Esophagus squamous epithelium (tissue), 4 donors: ENCODE measurements around the gene HOXB6.

Source experiments
- POLR2A ChIP-seq, 4 donors: fragments of 450-650 bp; IDR thresholded peaks; one replicate each; pipeline ENCODE4 v1.6.1; 2017; ENCODE audit warnings: antibody characterized with exemption in 4 of 4, mild to moderate bottlenecking in 4 of 4, moderate library complexity in 3 of 4
- TF ChIP-seq, protein P1 (sequence below), 6 experiments: fragments of 450-650 bp in 4 of 6; fragments of 200-600 bp in 2 of 6; sonication (generic) in 2 of 6; IDR thresholded peaks; one replicate each; pipeline ENCODE4 v1.5.1; 2016 to 2019; ENCODE audit warnings: antibody characterized with exemption in 6 of 6, mild to moderate bottlenecking in 4 of 6, moderate library complexity in 4 of 6

GRCh38 chr17:48577330-48577945 is 27.3 kb downstream of the HOXB6 start:
- TF ChIP-seq, protein P1, sequence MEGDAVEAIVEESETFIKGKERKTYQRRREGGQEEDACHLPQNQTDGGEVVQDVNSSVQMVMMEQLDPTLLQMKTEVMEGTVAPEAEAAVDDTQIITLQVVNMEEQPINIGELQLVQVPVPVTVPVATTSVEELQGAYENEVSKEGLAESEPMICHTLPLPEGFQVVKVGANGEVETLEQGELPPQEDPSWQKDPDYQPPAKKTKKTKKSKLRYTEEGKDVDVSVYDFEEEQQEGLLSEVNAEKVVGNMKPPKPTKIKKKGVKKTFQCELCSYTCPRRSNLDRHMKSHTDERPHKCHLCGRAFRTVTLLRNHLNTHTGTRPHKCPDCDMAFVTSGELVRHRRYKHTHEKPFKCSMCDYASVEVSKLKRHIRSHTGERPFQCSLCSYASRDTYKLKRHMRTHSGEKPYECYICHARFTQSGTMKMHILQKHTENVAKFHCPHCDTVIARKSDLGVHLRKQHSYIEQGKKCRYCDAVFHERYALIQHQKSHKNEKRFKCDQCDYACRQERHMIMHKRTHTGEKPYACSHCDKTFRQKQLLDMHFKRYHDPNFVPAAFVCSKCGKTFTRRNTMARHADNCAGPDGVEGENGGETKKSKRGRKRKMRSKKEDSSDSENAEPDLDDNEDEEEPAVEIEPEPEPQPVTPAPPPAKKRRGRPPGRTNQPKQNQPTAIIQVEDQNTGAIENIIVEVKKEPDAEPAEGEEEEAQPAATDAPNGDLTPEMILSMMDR (IDR thresholded peaks at IDR 0.05) = no peak
- no peak for TF ChIP-seq POLR2A (IDR thresholded peaks at IDR 0.05)
